ENCODE measurements around the gene WTIP. TPM values are rescaled to one million over a fixed set of nuclear protein-coding genes. Genes with fewer than 3 reads are reported as not detected.
"Not testable (repeated sequence)": the region's sequence is repeated elsewhere in the genome, so short reads cannot be mapped to it uniquely, and the experiment has no call there.

The WTIP gene
- 28.8 TPM for polyA plus RNA-seq (2013, experiment 1 of 2; ENCODE audit: insufficient read length)
- polyA plus RNA-seq (2013, experiment 2 of 2; ENCODE audit: insufficient read length), result 34.1 TPM

- peak; percentile 91 for DNase-seq
Measured at GRCh38 chr19:34480971-34481841, at the start of gene WTIP. TSS of gene WTIP (plus strand) at chr19:34481758. CDS start at chr19:34481975, 217 bp downstream.

GRCh38 chr19:34432797-34433196 lies 48.8 kb upstream of the WTIP start:
- no peak for DNase-seq

GRCh38 chr19:34436716-34437115 lies 44.8 kb upstream of the WTIP start:
- DNase-seq, result peak; percentile 16

GRCh38 chr19:34448191-34448590 lies 33.4 kb upstream of the WTIP start:
- no peak for DNase-seq

DNA sequence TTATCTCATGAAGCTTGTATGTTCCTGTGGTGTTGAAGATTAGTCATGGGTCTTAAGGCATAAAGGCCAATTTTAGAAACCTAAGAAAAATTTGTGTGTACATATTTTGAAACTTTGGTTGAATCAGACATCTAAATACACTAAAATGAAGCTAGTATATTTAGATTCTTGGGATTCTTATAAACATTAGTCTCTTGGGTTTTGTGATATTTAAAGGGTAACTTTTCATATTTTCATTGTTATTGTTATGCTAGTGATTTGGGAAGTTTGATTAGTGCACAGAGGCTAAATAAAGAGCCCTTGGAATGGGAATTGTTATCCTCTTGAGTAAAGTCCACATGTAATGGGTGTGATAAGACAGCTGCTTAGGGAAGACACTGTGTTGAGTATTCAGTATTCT lies 28.8 kb upstream of the WTIP start:
- DNase-seq, result peak; percentile 72

GRCh38 chr19:34454091-34454490 lies 27.5 kb upstream of the WTIP start:
- DNase-seq, result peak; percentile 65

- DNase-seq, result no peak
Measured at GRCh38 chr19:34454685-34455084, 26.9 kb upstream of the WTIP start.

GRCh38 chr19:34455783-34456480 lies 25.6 kb upstream of the WTIP start:
- not testable (repeated sequence) for DNase-seq

DNA sequence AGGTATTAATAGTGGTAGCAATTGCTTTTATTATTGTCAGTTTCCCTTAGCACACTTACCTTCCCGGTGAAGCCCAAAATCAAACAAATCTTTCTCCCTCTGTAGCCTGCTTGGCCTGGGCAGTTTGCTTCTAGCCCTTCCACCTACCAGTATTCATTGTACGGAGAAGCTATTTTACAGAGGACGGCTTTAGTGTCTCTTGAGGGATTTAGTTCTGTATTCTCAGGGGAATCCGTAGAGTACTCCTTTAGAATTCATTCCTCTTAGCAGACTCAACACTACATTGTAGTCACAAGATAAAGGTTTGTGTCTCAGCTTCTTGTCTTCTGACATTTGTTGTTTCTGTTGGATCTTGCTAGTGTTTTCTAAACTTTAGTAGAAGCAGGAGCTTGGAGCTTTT lies 24.1 kb upstream of the WTIP start:
- no peak for DNase-seq

- DNase-seq, result no peak
Measured at GRCh38 chr19:34458677-34459076, 22.9 kb upstream of the WTIP start.

DNA sequence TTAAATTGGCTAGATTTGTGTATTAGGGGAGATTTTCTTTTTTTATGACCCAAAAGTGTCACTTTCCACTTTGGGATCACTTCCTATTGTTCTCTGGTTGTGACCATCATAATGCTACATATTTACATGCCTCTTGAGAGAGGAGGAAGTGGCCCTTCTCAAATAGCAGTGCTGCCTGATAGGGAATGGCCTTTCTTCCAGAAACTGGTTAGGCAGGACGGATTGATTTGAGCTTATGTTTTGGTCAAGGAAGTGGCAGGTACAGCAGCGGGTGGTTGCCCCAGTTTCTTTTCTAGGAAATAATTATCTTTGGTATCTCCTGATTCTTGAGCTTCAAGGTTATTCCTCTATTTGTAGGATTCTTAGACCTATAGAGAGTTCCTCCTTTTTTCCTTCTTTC lies 21.9 kb upstream of the WTIP start:
- no peak for DNase-seq

GRCh38 chr19:34461375-34462100 lies 20.0 kb upstream of the WTIP start:
- peak; percentile 15 for DNase-seq

DNA sequence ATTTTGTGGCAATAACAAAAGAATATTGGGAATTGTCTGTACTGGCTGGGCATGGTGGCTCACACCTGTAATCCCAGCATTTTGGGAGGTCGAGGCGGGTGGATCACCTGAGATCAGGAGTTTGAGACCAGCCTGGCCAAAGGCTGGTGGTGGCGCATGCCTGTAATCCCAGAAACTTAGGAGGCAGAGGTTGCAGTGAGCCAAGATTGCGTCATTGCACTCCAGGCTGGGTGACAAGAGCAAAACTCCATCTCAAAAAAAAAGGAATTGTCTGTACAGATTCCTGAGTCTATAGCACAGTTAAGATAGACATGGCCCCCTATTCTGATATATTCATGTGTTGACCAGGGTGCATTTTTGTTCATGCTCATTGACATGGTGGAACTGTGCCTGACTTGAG lies 16.8 kb upstream of the WTIP start:
- DNase-seq, result not testable (repeated sequence)

DNA sequence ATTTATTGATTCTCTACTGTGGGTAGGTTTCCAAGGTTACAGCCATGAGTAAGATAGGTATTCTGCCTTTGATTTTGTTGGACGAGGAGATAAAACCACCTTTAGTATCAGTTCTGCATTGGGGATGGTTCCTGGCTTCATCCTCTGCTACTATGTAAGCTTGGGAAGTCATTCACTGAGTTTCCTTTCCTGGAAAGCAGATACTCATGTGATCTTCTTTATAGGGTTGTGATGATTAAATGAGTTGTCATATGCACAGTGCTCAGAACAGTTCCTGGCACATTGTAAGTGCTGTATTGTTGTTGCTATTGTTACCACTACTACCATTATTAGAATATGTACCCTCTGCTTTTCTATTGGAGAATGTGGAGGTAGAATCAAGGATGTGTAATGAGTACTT lies 13.1 kb upstream of the WTIP start:
- no peak for DNase-seq

GRCh38 chr19:34469026-34469425 lies 12.5 kb upstream of the WTIP start:
- not testable (repeated sequence) for DNase-seq

DNA sequence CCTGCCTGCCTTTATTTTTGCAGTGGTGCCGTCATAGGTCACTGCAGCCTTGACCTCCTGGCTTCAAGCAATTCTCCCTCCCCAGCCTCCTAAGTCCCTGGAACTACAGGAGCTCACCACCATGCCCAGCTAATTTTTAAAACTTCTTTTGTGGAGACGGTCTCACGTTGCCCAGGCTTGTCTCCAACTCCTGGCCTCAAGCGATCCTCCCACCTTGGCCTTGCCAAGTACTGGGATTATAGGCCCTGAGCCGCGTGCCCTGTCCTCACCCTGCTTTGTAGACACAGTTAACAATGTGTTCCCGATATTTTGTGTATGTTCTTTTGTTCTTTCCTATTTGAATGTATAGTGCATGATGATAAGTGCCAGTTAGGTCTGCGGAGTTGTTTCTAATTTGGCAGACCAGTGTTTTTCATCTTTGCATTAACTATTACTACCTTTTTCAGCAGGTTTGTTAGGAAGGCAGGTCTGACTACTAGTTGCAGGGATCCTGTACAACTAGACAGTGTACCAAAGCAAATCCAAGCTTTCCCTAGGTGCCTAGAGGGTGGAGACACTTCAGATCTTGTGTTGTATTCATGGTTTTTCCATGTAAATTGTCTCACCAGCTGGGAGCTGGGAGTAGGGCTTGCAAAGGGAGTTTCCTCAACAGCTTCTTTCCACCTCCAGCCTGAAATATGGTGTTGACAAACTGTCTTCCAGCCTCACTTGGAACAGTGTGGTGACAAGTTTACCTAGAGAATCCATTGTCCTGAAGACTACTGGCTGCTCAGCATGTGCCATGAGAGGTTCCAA lies 9.5 kb upstream of the WTIP start:
- no peak for DNase-seq

- no peak for DNase-seq
Measured at GRCh38 chr19:34474233-34474989, 7.1 kb upstream of the WTIP start.

DNA sequence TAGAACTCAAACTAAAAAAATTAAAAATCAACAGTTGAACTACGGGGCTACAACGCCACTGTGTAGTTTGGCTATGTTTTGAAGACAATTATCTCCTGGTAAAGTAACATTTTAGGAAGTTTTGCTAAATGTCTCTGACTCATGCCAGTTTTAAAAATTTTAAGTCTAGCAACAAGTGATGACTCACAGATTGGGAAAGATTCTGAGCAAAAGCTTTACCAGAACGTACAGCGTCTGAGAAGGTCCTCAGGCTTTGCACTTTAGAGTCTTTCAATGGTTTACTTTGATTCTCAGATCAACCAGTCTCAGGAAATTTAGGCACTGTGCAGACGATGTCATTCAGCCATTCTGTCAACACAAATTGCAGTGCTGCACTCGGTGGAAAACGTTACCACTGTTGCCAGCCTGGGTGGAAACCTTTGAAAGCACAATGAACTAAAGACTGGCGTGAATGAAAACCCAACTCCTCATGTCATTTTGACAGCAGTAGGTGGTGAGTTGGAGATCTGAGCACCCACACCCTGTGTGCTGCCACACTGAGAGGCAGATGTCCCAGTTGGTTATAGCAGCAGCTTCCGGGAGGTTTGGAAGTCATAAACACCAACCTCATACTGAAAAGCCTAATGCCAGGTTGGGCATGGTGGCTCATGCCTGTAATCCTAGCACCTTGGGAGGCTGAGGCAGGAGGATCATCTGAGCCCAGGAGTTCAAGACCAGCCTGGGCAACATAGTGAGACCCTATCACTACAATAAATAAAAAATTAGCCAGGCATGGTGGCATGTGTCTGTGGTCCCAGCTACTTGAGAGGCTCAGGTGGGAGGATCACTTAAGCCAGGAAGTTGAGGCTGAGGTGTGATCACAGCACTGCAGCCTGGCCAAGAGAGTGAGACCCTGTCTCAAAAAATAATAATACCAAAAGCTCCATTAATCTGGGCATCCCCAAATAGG lies 6.3 kb upstream of the WTIP start:
- DNase-seq, result peak; percentile 85

DNA sequence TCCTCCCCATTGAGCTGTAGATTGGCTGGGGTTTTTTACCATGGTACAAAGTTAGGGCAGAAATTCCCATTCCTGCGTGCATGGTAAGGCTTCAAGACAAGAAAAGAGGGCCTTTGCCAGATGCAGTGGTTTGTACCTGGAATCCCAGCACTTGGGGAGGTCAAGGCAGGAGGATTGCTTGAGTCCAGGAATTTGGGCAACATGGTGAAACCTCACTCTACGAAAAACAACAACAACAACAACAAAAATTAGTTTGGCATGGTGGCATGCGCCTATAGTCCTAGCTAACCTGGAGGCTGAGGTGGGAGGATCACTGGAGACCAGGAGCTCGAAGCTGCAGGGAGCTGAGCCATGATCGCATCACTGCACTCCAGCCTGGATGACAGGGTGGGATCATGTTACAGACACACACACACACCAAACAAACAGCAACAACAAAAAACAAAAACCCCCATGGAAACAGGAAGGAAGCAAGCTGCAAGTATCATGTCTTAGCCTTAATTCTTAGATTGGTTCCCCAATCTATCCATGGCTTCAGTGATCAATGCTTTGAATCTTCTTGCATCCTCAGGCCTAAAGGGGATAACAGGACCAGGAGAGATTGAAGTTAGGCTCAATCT lies 5.5 kb upstream of the WTIP start:
- DNase-seq, result no peak

DNA sequence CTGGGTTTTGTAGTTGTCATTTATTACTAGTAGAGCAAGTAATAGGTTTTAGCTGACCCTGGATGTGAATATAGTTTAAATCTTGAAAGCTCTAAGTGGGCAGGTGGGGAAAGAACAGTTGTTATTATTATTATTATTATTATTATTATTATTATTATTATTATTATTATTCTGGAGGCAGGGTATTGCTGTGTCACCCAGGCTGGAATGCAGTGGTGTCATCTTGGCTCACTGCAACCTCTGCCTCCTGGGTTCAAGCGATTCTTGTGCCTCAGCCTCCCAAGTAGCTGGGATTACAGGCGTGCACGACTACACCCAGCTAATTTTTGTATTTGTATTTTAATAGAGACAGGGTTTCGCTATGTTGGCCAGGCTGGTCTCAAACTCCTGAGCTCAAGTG lies 3.1 kb upstream of the WTIP start:
- DNase-seq, result not testable (repeated sequence)
